Stimulated activated CD4-positive, alpha-beta T cell treated with anti-CD3 and anti-CD28 coated beads, Interleukin-1b, Interleukin-23, amount 100 ng/mL, for 48 hours (primary cell): ENCODE measurements around the gene ELMO1.

Source experiments
- DNase-seq: peaks from one replicate; pipeline ENCODE4 v3.0.0-alpha.2; 2020

Gene ELMO1

DNA sequence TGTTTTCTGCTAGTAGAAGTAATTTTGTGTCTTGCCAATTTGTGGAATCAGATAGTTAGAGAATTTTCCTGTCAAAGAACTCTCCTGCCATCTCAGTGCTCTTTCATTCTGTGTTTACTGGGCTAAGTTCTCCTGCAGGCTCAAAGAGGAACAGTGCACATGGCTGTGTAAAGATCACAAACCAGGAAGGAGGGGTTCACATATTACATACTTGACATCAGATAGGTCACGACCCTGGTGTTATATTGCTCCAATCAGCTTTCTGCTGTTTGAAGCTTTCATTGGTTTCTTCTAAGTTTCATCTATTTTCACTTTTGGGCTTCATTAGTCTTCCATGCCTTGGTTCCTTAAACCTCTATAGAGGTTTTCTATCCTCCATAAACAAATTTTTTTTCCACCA, 13.5 kb upstream of the ELMO1 start:
- no peak for DNase-seq

DNA sequence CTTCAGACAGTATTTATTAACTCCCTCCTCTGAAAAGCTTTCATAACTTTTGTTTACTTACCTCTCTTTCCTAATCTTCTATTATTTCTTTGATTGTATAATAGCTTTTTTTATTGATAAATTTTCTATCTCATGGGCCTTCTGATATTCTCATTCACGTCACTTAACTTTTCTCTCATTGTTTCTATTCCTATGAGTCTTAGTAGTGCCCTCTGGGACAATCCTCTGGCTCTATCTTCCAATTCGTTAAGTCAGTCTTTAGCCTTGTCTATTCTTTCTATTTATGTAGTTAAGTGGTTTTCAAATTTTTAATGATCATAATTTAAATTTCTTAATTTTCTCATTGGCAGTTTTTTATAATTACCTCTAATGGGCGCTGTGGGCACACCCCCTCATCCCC, 6.4 kb upstream of the ELMO1 start:
- DNase-seq: no peak

DNA sequence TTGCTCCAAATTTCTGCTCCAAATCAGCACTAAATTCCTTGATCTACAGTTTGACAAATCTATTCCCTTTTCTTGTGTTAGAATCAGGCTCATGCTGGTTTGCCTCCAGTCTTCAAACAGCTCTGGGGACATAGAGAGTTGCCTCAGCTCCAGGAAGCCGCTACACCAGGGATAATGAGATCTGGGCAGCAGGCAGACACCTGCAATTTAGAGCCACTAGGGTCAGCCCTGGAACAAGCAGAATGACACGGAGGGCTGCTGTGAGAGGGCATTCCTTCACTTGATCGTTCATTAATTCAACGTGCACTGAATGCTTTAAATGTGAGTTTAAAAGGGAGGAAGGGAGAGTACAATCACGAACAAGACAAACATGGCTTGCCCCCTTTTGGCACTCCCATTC, 3.7 kb upstream of the ELMO1 start:
- no peak for DNase-seq

DNA sequence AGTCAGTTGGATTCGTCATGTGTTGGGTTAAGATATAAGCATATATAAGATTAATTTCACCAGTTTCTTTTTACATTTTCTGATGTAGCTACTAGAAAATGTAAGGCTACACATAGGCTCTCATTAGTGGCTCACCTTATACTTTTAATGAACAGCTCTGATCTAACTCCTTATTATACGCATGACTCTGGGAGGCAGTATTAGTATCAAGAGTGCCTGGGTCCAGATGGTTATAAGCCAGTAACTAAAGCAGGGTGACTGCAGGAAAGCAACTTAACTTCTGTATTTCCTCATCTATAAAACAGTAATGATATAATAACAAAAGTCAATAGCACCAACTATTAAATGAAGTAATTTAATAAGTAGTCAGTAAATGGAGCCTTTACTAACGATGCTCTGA, 1.4 kb upstream of the ELMO1 start:
- DNase-seq: no peak

DNA sequence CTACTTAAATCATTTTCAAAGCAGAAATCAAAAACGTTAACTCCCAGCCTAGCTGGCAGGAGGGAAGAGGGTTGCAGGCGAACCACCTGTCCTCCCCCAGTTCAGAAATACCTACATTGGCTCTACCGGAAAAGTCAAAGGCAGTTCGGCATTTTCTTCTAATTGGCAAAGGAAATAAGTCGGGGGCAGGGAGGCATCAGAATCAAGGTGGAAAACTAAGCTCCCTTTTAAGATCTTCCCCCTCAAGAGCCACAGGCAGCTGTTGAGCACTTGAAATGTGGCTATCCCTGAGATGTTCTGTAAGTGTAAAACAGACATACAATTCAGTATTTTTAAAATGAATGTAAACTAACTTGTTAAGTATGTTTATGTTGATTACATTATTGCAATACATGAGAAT, 957 bp upstream of the ELMO1 start:
- no peak for DNase-seq

DNA sequence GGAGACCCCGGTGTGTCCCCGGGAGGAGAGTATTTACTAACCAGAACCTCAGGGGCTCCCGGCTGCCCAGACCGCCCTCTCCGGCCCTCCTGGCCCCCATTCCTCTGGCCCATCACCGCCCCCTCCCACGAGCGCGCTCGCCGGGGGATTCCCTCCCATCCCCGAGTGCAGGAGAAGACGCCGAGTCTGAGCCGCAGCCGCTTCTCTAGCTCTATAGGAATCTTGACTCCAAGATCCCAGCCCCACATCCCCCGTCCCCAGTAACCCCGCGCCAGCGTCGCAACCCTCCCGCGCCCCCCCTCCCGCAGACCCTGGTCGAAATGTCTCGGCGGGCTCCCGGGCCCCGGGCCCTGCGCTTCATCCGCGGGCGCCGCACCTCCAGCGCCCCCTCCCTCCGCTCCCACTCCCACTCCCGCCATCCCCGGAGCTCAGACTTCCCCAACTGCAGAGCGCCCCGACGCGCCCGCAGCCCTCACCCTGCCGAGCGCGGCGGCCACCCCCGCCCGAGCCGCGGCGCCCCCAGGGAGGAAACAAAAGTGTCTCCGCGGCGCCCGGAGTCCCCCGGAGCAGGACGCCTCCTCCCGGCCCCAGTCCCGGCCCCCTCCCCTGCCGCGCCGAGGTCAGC, 541 bp downstream of the ELMO1 start:
- no peak for DNase-seq

DNA sequence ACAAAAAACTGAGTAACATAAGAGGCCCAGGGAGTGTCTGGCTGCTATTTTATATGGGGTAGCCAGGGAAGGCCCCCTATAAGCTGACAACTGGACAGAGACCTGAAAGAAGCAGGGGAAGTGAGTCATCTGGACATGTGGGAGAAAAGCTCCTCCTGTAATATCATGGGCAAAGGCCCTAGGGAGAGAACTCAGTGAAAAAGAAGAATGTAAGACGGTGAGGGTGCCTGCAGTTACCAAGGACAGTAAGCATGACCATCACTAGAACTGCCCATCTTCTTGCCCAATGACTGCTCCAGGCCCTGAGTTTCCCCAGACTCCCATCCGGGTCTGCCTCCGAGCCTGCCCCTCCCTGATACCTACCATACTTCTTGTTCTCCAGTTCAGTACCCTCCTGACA, 2.3 kb downstream of the ELMO1 start:
- DNase-seq: no peak

DNA sequence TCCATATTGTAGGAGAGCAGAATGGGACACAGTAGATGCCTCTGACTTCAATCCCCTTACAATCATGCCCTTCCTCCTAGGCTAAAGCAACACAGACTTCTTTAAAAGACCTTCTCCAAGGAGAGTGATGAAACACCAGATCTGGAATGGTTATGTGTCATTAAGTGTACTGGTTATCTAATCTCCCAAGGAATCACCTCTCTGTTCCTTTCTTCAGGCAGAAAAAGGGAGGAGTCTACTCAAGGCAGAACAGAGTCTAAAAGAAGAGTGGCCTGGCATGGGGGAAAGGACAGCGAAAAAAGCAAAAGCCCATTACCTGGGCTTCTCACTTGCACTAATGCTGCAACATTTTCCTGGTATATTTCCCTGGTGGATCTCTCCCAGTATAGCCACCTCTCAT, 2.9 kb downstream of the ELMO1 start:
- DNase-seq: no peak

DNA sequence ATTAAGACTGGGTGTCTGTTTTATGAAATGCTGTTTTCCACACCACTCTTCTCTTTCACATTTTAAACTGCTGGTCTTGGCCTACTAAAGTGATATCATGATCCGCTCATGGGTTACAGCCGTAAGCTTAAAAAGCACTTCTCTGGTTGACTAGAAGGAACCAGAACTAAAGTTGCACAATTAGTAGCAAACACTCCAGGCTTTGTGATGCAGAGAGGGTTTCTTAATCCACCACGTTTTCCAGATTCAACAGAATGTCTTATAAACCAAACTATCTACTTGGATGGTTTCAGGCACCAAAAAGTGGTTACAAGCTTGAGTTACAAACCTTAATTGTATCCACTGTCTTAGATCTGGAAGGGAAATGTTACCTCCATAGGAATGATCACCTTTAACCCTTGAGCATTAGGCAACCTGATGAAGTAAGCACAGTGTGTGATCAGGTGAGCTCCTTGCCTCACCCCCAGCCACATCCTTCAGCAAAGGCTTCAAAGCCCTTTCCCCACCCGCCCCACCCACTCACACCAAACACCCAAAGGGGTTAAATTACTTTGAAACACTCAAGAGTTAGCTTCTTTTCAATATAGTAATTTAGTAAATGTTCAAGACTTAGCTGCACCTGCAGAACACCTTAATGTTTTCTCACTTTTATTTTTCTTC, 3.5 kb downstream of the ELMO1 start:
- no peak for DNase-seq

DNA sequence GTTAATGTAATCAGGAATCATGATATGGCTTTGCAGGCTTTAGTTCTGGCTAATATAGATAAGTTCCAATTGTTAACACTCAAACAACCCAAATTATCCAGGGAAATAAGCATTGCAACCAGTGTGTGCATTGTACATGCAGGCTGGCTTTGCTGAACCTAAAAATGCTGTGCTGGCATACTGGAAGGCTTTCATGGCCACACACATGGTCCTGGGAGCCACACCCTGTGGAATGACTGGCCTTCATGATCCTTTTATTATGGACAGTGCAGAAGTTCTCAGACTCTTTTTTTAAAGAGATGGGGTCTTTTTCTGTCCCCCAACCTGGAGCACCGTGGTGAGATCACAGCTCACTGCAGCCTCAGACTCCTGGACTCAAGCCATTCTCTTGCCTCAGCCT, 5.0 kb downstream of the ELMO1 start:
- DNase-seq: no peak

DNA sequence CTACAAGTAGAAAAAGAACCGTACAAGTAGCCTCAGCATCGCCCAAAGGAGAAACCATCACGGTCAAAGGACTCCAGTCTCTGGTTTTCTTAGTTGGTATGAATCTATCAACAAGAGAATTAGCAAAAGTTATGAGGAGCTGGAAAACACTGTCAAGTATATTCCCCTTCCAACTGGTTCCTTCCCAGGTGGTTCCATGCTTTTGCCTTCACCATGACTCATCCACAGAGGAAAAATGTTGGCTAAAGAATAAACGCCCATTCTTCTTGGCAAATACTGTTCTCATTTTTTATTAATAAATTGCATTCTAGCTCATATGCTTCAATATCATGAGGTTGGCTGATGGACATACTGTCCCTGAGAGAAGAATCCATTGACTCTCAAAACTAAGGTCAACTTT, 6.4 kb downstream of the ELMO1 start:
- DNase-seq: no peak

DNA sequence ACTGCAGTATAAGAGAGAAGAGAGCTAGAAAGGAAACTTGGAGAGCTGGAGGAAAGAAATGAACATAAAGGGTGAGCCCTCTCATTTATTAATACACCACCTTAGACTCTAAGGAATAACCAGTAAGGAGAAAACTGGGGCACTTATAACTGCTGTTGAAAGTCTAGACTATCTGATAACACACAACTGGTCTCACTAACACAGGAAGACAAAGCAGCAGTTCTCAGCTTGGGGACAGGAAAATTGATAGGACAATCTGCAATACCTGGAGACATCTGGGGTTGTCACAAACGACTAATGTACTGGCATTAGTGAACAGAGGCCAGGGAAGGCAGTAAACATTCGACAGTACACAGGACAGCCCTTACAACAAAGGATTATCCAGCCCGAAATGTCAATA, 6.8 kb downstream of the ELMO1 start:
- no peak for DNase-seq

DNA sequence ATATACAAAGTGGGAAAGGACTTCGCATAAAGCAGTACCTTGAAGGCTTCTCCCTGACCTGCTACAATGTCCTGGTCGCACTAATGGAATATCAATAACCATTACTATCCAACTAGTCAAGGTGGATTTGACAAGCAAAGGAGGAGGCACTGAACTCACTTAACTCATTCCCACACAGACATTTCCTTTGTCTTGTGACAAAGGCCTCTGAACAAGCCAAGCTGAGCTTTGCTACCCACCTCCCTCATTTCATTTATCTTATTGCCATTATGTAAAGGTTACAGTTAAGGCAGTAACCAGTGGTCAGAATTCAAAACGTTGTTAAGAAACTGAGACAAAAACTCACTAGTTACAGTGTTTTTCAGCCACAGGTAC, 7.3 kb downstream of the ELMO1 start:
- DNase-seq: no peak

DNA sequence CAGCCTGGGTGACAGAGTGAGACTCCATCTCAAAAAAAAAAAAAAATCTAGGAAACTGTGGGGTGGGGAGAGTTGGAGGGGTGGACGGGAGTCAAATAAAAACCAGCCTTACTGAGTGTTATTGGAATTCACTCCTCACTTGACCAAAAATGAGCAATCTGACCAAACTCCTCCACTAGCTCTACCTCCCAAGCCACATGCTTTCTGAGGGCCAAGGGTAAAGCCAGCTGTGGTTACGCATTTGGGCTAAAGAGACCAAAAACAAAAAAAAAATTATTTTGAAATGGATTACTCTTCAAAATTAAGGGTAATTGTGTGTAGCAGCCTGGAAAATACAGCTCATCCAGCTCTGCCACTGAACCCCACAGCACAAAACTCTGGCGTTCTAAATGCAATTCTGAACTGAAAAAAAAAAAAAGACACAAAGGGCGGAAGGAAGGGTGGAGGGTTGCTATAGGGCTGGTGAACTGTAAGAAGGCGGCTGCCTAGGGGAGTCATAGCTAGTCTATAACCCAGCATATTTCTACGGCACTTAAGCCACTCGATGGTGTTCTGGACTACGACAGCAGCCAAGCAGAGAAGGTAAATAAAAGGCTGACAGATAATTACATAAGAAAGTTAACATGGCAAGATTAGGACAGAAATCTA, 7.8 kb downstream of the ELMO1 start:
- DNase-seq: peak; percentile 50

DNA sequence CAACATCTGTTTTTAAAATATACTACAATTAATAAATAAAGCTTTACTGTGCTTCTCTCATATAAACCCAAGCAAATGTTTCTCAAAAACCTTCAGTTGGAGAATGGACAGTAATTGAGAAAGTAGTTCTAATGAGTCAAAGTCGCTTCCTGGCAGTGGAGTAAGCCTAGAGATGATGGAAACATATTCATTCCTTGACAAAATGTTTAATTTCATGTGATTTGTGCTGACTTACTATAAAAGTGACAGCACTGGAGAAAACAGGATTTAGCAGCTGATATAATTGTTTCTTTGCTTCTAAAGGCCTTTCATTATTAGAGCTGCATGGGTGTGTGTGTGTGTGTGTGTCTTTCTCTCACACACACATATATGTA, 9.0 kb downstream of the ELMO1 start:
- DNase-seq: no peak

DNA sequence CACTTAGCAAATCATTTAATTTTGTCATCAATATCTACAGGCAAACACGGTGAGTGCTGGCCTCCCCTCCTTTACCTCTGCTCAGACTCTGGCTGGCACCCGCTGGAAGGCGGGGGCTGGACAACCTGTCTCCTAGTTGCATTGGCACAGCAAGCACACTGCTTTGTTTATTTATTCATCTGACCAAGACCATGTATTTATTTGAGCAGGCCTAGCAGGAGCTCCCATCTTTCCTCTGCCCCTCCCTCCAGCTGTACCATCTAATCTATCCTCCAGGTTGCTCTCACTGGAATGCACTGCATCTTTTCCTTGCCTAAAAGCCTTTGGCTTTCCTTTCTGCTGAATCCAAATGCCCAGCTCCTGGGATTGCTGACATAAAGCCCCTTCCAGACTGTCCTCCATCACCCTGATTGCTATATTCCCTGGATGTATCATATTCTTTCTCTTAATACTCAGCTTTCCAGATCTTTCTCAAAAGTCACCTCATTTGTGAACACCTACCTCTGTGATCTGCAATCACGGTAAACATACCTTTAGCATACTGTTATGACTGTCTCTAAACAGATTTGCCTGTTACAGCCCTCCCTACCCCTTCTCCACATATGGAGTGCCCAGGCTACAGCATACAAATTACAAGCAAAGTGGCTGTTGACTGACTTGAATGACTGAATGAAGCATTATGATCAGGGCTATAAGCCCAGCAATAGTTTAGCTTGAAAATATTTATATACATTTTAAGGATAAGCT, 9.6 kb downstream of the ELMO1 start:
- no peak for DNase-seq

DNA sequence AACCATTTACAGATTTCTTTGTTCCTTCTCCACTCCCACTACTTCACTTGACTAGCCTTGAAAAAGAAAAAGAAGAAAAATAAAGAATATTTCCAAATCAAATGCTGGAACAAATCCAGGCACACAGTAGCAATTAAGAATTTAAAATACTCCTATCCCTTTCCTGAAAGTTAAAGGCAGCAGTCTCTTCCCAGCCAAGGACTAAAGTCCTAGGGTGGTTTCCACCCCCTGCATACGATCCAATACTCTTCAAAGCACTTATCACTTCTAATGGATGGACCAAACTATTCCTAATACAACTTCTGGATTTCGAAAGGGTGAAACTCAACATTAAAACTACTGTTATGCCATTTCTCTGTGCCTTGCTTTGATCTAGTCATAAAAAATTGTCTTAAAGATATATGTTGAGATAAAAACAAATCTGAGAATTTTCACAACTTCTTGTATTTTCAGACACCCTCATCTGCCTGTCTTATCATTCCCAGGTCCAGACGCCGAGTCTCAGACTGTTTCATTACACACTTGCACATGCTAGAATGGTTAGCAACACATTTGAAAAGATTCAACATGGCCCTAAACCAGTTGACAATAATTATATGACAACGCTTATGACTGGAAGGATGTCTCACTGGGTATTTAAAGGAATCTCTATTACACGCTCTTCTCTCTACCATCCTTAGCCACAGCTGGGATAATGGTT, 13.4 kb downstream of the ELMO1 start:
- DNase-seq: no peak

DNA sequence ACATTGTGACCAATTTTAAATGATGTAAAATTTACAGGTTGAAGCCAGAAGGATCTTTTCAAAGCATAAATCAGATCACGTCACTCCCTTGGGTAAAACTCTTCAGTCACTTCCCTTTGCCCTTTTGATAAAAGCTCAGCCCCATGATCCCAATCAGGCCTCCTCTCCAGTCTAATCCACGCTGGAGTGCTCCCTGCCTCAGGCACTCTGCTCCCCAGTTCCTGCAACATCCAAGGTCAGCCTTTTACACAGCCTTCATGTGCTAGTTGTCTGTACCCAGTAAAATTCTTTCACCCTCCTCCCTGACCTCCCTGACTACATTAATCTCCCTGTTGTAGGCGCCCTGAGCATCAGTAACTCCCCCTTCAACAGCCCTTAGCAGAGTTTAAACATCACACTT, 14.1 kb downstream of the ELMO1 start:
- DNase-seq: no peak

DNA sequence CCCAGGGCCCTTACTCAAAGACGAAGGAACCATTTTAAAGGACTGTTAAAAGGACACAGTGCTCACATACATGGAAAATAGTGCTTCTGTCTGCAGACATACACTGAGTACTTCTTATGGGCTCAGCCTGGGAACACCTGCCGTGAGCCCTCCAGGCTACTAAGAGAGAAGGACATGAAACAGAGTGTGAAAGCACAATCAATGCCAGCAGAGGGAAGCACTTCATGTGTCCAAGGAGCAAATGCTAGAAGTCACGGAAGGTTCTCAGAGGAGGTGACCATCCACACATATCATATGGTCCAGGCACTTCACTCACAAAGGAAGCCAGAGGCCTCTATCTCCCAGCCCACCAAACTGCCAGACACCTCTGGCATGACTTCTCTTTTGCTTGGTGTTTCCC, 15.5 kb downstream of the ELMO1 start:
- DNase-seq: no peak

DNA sequence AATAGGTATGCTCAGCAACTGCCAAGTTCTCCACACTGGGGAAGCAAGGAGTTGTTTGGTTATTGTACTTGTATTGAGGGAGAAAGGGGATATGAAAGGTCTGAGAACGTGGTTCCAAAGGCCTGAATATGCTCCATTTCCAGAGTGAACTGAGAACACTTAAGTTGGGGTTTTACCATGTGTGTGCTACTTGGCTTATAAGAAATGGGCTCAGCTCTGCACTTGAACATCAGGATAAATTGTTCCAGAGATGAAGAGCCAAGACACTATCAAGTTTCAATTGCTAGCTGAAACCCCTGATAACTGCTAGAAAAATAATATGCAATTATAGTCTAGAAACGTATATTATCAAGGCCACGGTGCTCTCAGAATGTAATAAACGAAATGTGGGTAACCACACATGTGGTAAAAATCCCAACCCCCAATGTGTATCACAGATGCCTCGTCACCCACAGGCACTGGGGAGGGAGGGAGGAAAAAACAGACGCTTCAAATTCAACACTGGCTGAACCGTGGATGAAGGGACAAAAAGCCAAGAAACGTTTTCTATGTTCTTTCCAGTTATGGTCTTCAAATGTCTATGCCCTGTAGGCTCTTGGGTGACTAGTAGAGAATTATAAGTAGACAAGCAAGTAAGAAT, 16.3 kb downstream of the ELMO1 start:
- DNase-seq: peak; percentile 37

DNA sequence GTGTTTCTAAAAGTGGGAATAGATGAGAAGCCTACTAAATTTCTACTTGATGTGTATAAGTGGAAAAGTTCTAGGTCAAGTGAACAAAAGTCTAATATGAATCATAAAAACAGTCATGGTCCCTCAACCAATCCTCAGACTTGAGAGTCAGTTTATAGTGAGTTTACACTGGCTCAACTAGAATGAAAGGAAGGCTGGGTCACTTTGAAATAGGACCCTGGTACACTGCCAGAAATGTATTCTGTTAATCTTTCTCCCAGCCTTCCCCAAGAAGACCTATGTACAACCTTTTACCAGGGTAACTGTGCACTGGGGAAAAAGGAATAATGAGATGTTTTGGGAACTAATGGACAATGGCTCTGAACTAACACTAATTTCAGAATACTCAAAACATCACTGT, 17.3 kb downstream of the ELMO1 start:
- no peak for DNase-seq

DNA sequence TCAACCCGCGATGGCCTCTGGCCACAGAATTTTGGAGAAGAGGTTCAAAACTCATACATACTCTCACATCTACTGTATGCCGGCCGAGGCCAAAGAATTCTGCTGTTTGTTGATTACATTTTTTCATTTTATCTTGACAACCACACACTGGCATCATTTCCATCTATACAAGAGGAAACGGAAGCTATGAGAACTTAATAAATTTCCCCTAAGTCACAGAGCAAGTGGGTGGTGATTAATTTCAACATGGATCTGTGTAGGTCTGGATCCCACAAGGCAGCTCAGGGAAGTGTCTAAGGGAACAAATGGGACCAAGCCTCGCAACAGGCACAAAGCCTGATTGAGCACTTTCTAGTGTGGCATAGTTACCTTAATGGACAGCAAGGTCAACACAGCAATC, 18.0 kb downstream of the ELMO1 start:
- no peak for DNase-seq

DNA sequence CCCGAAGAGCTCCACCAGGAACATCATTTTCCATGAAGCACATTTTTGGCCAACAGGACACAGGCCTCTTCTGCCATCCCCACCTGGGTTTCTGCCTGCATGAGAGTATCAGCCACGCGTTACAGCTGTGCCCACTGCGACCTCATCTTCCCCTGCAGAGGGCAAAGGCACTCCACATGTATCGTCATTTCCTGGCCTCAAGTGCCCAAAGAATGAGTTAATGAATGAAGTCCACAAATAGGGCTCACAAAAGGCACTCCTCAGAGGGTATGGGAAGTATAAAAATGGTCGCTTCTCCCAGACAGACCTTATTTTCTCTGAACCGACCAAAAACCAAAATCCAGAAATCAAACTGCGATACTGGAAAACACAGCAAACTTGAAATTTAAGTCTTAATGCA, 18.5 kb downstream of the ELMO1 start:
- DNase-seq: no peak
